Kidney epithelial cell (primary cell): ENCODE data around the gene PACRG. TPM values are rescaled to one million over a fixed set of nuclear protein-coding genes. Genes with fewer than 3 reads are reported as not detected.

ENCODE experiments used
- DNase-seq: peaks from one replicate; pipeline ENCODE4 v3.0.0-alpha.2; 2010; ENCODE audit warnings: low read depth
- H3K27me3 ChIP-seq: 2 replicates; pipeline ENCODE4 v1.6.0; 2011; ENCODE audit warnings: low read length; ENCODE audit not compliant: control insufficient read depth, insufficient read depth
- H3K36me3 ChIP-seq: 2 replicates; pipeline ENCODE4 v1.5.1; 2011; ENCODE audit warnings: low read length; ENCODE audit not compliant: control insufficient read depth, insufficient read depth
- H3K4me3 ChIP-seq: 2 replicates; pipeline ENCODE4 v1.5.1; 2011; ENCODE audit warnings: low read depth, mild to moderate bottlenecking, control low read depth, low read length
- total RNA-seq: library from RNA; depleted of rRNA; stranded (reverse); fragments of >200 nt; gene quantifications from 2 replicates; pipeline ENCODE4 v1.2.3, GENCODE V29; 2015
- TF ChIP-seq, protein P1 (sequence below): IDR thresholded peaks from 2 replicates; pipeline ENCODE4 v1.5.1; 2011; ENCODE audit warnings: mild to moderate bottlenecking, moderate library complexity, low read length, control low read depth, inconsistent platforms; ENCODE audit not compliant: insufficient read depth, poor library complexity, severe bottlenecking

PACRG gene
- total RNA-seq, 1 donor from 2014 or later, result 0.29 TPM

DNA sequence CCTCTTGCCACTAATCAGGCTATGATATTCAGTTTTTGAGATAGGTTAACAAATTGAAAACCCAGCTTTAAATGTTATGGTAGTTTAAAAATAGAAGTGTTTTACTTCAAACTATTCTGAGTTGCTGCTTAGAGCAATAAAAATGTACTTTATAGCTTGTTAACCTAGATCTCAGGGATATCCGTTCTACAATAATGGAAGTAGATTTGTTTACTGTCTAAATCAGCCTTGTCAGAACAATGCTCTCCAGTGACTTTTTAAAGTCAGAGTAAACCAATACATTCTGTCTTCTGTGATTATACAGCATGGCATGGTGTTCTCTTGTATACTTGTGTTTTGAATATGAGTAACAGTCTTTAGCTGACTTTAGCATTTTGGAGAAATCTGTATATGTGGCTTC lies 161.5 kb downstream of the PACRG start:
- TF ChIP-seq, protein P1, sequence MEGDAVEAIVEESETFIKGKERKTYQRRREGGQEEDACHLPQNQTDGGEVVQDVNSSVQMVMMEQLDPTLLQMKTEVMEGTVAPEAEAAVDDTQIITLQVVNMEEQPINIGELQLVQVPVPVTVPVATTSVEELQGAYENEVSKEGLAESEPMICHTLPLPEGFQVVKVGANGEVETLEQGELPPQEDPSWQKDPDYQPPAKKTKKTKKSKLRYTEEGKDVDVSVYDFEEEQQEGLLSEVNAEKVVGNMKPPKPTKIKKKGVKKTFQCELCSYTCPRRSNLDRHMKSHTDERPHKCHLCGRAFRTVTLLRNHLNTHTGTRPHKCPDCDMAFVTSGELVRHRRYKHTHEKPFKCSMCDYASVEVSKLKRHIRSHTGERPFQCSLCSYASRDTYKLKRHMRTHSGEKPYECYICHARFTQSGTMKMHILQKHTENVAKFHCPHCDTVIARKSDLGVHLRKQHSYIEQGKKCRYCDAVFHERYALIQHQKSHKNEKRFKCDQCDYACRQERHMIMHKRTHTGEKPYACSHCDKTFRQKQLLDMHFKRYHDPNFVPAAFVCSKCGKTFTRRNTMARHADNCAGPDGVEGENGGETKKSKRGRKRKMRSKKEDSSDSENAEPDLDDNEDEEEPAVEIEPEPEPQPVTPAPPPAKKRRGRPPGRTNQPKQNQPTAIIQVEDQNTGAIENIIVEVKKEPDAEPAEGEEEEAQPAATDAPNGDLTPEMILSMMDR, result no peak
- DNase-seq, result no peak
- Histone ChIP-seq H3K4me3 (no peak overlapping the region), H3K27me3 (no peaks in the 10 kb centered on the region), H3K36me3 (no peaks in the 10 kb centered on the region)

DNA sequence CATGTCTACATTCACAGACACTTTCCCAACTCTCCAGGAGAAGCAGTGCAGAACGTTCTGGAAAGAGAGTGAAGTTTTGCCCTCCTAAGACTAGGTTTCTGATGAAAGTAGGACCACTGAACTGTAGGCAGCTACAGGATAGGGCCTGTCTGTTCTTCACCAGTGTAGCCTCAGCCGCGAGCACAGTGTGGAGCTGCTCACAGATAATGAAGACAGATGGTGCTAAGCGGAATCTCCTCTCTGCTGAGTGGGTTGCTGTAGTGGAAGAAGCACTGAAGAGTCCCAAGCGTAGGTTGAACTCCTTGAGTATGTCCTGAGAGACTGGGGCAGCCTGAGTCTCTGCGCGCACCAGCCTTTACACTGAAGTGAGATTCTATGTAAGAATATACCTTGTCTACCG lies 170.2 kb downstream of the PACRG start:
- Histone ChIP-seq H3K36me3 (no peaks in the 10 kb centered on the region), H3K4me3 (no peak overlapping the region), H3K27me3 (no peaks in the 10 kb centered on the region)
- DNase-seq, result no peak
- TF ChIP-seq, protein P1, result no peak

DNA sequence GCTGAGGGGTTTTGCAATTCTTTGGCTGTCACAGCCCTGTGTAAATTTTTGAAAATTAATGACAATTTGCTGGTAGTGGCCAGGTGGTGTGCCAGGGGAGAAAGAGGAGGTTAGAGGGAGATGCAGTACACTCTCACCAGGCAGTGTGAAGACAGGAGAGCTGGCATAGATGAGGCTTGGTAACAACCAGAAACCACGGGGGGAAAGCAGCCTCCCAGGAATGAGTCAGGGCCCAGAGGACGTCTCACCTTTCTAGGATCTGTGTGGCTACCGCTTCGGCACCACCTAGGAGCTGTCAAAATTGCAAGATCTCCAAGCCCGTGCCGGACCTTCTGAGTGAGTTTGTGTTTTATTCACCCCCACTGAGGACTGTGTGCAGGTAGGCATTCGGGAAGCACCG lies 171.4 kb downstream of the PACRG start:
- Histone ChIP-seq H3K36me3 (no peaks in the 10 kb centered on the region), H3K4me3 (no peak overlapping the region), H3K27me3 (no peaks in the 10 kb centered on the region)
- TF ChIP-seq, protein P1, result no peak
- DNase-seq, result no peak

DNA sequence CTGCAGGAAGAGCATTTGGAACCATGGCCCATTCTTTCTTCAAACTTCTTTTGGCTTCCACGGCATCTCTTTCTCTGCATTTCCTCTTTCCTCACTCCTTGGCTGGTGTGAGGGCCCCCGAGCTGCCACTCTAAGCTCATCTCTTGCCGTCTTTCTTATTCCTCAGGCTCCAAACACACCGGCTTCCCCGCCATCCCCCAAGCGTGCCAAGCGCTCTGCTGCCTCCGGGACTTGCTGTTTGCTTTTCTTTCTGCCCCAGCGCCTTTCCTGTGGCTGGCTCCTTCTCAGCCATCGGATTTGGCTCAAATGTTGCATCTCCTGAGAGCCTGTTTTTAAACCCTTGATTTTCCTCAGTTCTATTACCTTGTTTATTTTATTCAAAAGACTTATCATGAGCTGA lies 172.7 kb downstream of the PACRG start:
- TF ChIP-seq, protein P1, result no peak
- no peak for DNase-seq
- Histone ChIP-seq H3K36me3 (no peaks in the 10 kb centered on the region), H3K27me3 (no peaks in the 10 kb centered on the region), H3K4me3 (no peak overlapping the region)

DNA sequence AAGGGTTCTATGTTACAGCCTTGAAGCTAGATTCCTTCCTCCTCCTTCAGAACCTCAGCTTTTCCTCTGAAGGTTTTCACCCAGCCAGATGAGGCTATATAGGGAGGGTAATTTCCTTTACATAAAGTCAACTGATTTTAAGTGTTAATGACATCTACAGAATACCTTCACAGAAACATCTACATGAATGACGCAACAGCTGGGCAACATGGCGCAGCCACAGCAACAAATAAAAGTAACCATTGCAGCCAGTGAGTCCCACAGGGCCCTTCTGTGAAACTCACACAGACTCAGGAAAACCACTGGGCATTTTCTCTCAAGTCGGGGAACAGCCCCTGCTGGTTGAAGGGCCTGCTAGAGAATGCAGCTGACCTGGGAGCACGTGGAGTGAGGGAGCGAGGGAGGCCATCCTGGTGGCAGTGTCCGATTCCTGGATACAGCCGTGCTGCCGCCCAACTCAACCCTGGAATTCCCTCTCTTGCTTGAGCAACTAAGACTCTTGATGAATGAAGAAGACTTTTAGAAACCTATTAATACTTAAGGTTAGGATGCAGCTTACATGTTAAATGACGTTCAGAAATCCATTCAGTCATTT lies 176.4 kb downstream of the PACRG start:
- no peaks in the 10 kb centered on the region for H3K36me3 ChIP-seq
- TF ChIP-seq, protein P1, result no peak

DNA sequence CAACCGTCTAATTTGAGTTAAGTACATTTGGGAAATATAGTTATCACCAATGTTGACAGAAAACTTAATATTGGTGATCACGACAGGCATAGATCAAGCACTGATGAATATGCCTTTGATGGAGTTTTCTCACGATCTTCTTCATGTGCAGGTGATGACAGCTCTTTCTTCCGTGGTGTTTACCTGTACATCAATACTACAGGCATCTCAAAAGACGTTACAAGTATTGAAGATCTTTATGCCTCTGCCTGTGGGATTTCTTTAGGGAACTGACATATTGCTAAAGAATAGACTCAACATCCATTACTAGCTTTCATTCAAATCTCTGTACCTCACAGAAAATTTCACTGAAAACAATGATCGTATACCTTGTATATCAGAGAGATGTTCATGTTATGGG lies 178.7 kb downstream of the PACRG start:
- no peak for DNase-seq
- Histone ChIP-seq H3K27me3 (no peaks in the 10 kb centered on the region), H3K36me3 (no peaks in the 10 kb centered on the region), H3K4me3 (no peak overlapping the region)
- TF ChIP-seq, protein P1, result no peak

More for the DNA sequence above, 176.4 kb downstream of the PACRG start:
- Histone ChIP-seq H3K27me3 (no peaks in the 10 kb centered on the region), H3K4me3 (no peak overlapping the region)
- no peak for DNase-seq
